HG03159 (cell line): ENCODE data around the gene DAB1.

Experiments used
- ATAC-seq: cut with Tn5 transposase; IDR thresholded peaks from one replicate; pipeline ENCODE4 v1.9.1; 2021; ENCODE audit warnings: mild to moderate bottlenecking, moderate library complexity; ENCODE audit not compliant: unreplicated experiment

The DAB1 gene

DNA sequence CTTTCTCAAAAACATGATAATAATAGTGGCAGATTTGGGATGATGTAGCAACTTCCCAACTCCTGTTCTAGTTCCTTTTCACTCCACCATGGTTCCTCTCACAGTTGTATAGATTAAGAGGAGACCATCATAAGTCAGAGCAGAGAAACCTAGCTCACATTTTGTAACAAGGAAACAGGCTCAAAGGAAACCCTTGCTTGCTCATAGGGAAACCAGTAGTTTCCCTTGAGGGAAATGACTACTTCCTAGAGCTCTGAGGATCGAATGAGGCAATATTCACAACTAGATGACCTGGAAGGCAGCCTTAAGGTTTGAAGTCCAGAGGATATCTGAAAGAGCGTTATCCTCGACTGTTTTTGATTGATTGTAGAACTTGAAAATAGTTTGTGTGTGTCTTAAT lies 382.0 kb downstream of the DAB1 start:
- no peak for ATAC-seq

DNA sequence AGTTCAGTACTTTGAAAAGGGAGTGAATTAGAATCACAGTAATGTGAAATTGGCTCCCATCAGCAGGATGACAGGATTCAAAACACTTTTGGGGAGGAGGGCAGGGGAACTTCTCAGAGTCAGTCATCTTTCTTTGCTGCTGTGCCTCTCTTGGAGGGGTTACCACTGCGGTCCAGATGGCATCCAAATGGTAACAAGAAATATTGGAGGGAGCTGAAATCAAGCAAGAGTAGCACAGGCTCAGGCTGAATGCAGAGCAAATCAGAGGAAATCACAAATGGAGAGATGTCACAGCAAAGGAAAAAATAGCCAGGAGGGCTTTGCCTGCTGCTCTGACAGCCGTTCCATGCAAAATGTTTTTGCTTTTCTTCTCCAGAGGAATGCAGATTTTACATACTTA lies 383.0 kb downstream of the DAB1 start:
- ATAC-seq: no peak

DNA sequence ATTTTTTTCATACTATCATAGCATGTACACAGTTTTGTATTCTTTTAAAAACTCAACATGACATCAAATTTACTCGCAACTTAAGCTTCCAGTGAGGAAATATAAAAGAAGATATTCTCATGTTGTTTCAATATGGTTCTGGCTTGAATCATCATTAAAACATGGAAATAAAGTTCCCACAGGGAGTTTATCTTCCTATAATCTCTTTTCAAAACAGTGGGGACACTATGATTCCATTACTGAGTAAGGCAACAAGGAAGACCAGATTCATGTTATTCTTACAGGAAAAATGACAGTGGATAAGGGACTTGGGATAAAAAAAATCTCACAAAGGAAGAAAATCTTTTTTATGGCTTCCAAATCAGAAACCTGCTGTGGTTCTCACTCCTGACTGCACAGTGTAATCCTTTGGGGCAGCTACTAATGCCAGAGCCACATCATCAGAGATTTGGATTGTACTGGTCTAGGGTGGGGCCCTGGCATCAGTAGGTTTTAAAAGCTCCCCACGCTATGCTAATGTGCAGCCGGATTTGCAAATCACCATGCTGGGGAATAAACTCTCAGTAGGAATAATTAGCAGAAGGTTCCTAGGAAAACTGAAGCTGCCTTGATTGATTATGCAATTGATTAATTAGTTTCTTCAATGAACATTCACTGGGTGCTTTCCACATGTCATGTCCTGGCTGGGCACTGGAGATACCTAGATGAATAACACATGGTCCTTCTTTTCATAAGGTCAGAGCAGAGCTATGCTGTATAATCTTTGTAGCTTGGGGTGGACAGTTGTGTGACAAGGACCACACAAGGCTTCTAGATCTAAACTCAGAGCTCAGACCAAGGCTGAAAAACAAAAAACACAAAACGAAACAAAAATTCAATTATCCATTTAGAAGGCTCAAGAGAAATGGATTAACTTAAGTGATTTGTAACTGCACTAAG lies 386.9 kb downstream of the DAB1 start:
- ATAC-seq: no peak

DNA sequence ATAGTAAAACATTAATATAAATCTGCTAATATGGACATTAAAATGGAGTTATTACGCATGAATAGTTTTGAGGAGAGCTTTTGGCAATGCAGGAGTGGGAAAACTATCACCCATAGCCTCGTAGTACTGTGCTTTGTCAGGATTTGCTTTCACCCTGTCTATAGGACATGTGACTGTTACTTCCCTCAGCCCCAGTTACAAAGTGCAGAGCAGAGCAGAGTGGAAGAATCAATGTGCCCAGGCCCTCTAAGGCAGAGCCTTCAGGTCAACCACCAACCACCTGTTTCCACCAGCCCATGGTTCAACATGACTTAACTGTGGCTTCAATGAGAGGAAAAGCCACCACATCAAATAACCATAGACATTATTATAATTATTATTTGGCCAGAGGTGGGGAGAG lies 389.1 kb downstream of the DAB1 start:
- ATAC-seq: no peak

DNA sequence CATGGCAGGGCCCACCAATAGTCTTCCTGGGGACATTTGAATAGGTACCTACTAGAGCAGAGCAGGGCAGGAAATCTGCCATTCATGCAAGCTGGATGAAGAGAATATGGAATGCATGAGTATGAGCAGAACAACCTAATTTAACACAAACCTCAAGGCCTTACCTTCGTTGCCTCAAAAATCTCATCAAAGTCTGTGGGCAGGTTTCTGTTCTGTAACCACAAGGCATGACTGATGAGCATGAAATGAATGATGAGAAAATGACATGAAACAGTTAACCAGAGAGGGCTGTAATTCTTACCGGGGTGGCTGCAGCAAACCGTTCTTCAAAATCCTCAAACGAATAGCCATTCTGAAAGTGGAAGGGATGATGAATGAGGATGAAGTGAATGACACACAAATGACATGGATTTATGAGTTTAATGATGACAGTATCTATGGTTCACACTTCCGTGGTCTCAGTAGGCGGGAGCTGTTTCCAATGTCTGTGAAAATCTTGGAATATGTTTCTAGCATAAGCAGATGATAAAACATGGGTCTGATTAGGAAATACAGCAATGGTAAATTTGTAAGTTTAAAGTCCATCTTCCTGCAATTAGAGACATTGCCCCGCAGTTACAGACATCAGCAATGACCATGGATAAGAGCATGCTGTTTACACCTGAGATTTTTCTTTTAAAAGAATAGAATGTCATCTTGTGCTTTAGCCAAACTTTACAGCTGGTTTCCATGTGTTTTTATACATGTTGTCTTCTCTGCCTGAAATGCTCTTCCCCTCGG lies 390.4 kb downstream of the DAB1 start:
- no peak for ATAC-seq

DNA sequence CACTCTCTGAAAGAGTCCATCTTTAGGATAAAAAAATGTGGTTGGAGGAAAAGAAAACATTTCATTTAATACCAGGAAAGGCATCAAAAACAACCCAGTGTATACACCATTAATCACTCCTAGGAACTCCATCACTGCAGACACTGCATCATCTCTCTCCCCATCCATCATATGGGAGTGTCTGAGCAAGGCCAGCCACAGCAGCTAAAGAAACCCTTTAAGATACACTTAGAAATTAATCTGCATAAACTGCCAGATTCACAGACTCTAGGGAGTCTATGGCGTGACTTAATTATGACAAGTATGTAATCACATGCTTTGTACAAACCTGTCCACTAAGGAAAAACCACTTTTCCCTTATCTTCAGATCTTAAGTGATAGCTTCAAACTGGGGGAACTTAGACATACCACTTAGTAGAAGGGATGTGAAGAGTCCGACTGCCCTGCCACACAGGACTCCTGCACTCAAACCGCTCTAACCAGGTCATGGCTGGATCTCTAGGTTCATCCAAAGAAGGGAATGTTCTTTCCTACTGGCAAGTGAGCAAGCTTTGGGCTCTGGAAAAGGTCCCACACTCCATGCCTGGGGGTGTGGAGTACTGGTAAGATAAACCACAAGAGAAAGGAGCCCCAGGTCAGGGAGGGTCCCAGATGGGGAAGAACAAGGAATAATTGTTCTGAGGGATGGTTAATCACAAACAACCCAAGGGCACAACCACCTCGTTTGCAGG lies 397.1 kb downstream of the DAB1 start:
- ATAC-seq: no peak

DNA sequence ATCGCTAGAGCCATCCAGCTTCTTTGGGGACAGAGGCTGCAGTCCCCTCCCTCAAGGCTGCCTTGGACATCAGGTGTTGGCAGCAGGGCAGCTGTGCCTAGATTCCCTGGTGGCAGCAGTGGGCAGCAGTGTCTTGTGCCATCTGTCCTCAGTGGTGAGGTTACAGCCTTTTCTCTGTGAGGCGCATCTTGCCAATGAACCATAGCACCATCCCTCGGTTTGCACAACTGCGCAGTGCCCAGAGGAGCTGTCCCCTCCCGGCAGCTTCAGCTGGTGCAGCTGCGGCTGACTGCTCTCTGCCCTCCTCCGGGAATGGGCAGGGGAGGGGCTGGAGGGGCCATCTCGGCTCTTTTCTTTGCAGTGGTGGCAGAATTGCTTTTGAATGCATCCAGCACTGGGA lies 399.0 kb downstream of the DAB1 start:
- no peak for ATAC-seq

DNA sequence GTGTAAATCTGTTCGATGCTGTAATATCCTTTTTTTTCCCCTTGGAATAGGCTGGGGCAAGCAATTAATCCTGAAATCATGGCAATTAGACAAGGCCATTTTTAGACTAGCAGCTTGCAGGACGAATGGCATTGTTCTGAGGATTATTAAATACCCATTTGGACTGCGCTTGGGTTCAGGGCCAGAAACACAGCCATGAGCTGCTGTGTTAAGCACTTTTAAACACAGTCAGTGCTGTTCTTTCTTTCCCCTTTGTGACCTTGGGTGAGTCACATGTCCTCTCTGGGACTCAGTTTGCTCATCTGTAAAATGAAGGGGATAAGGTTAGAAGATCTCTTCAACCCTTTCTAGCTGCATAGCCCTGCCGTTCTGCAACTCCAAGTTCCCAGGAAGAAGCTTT lies 399.4 kb downstream of the DAB1 start:
- ATAC-seq: no peak

DNA sequence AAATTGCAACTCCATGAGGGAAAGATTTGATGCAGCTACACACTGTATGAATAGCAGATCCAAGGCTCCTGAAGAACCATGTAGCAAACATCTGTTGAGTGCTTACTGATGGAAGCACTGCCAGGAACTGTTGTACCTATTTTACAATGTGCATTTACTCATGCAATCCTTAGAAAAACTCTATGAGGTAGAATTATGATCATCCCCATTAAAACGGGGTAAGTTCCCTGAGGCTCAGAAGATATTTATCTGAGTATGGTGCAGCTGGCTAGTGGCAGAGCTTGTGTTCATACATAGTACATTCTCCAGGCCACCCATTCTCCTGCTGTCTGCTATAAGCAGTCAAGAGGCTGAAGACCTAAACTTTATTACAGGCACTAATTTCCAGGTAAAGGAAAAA lies 403.6 kb downstream of the DAB1 start:
- ATAC-seq: no peak

DNA sequence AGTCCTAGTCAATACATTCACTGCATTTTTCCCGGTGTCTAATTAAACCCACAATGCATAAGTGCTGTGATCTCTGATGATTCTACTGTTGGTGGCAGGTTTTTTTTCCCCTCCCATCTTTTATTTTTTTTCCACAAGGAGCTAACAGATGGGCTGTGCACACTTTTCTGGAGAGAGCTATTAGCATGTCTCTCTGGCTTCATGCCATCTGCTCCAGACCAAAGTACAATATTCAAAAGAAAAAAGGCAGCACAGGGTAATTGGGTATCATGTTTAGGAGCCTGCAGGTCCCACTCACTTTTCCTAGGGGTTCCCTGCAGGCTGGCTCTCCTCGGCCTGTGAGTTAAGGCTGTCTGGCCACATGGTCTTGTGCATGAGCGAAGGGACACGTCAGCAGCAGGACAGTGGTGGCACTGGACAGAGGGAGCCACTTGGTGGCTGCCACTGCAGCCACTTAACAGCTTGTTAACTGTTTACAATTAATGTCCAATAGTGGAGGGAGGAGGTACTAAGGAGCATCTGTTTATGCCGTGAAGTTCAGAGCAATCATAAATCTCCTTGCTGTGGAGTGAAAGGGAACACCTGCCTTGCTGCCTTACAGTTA lies 404.5 kb downstream of the DAB1 start:
- no peak for ATAC-seq

DNA sequence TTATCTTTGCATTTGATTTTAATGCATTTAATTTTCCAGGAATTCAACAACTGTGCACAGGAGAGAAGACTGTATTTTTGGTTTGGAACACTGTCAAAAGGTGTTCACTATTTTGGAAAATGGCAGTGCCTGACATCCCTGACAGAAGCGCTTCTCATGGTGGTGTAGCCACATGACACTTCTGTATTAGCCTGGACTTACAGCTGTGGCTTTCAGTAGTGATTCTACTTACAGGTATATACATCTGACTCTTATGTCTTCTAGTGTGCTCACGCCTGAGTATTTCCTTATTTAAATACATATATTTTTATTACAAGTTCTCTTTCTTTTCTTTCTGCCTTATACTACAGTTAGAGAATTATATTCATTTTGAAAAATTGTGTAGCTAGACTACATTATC lies 405.7 kb downstream of the DAB1 start:
- no peak for ATAC-seq

DNA sequence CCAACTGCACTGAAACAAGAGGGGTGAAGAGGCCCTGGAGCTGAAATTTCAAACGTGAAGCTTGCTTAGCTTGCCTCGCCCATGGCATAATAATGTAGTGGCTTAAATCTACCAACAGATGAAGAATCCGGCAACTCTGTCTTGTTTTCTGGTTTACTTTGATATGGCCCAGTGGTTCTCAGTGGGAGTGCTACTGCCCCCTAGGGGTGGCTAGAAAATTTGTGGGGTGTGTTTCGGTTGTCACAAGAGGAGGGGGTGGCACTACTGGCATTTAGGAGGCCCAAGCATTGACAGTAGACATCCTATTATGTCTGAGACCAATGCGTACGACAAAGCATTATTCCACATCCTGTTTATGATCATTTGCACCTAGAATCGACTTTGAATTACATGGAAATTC lies 406.1 kb downstream of the DAB1 start:
- no peak for ATAC-seq

DNA sequence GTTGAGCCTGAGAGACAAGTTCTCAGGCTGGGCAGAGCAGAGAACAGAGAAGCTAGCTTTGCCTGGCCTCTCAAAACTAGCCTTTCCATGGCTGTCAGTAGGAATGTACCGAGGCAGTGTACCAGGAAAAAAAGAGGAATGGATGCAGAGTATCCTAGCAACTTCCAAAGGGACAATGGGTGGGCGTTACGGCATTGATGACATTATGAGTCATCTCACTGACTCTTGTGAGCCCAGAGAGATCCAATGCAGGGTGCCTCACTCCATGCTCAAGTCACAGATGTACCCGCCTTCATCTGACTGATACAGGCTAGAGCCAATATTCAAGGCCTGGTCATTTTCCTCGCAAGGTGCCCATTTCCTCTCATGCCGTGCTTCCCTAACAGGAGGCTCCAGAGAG lies 406.7 kb downstream of the DAB1 start:
- no peak for ATAC-seq

DNA sequence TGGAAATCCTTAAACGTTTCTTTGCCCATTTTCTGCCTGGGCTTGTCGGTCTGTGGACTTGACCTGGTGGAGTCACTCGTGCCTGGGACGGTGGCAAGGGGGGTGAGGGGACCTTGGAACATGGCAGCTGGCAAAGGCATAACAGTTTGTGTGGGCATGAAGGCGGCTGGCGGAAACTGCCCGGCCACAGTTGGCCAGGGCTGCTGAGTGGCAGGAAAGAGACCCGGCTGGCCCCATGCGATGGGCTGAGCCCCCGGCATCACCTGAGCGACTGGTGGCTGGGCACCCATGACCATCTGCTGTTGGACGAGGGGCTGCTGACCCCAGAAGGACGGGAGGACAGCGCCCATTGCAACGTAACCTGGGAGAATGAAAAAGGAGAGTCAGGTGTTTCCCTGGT lies 408.8 kb downstream of the DAB1 start:
- no peak for ATAC-seq

DNA sequence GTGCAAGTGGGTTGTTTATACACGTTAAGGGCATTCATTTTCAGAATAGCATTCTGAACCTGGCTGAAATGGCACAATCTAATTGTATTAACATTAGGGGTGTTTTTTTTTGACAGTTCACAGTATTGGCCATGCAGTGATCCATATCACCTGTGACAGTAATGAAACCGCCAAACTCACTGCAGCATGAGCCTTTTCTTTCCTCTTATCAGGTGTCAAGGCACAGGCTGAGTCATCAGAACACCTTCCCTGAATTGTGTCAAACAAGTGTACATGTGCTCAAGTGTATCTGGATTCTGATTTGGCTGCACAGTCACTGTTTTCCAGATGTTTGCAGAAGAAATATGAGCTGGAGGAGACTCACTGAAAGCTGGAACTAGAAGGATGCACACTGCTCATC lies 410.3 kb downstream of the DAB1 start:
- ATAC-seq: no peak

DNA sequence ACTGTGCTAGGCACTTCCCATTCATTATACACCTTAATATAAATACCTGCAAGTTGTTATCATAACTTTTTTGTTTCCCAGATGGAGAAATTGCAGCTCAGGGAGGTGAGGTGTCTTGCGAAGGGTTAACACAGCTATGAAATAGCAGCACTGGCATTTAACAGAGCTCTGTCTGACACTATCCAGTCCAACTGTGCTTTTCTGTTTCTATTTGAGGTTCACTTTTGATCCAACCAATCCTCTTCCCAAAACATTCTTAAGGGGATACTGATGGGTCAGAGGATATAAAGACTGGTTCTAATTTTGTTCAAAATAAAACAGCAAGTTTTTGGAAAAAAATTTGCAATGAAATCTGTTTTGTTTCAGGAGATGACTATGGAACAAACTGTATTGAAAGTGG lies 411.5 kb downstream of the DAB1 start:
- ATAC-seq: no peak

DNA sequence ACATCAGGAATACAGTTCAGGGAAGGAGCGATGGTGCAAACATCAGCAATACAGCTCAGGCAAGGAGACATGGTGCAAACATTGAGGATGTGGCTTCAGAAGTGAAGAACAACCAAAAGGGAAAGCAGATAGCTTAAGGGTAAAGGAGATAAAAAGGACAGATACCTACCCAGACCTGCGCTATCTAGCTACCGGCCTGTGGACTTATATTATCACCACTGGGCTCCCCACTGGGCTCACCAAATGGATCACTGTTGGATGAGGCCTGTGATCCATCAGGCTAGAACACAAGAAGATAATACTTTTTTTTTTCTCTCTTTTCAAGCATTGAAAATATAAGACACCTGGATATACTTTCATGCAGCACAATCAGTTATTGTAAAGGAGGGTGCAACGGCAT lies 413.3 kb downstream of the DAB1 start:
- ATAC-seq: no peak

DNA sequence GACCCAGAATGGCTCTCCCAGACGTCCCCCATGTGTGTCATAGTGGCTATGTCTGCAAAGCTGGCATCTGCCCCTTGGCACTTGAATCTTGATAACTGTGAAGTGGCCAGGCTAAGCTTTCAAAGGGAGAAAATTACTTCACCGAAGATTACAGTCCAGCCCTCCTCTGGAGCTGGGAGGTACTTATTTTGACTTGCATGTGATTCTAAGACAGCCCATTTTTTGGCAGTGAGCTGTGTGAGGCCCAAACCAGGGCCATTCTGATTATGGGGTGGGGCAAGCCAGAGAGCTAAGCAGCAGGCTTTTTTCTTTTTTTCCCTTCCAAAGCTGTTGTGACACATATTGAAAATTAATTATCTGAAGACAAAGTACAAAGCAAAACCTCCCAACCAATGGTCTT lies 415.9 kb downstream of the DAB1 start:
- no peak for ATAC-seq

DNA sequence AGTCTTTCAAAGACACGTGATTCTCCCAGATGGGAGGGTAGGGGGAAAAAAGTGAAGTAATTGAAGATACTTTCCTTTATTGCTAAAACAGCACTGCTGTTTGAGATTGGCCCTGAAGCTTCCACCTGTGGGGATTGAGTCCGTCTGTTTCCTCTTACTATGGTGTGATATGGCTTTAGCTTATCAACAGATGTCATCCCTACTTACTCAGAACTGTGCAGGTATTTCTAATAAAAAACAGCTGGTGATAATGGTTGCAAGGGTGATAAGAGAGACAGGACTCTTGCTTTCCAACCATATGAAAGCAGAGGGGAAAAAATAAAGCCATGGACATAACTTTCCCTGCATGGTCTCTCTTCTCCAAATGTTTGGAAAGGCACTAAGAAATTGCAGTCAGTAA lies 416.4 kb downstream of the DAB1 start:
- no peak for ATAC-seq

DNA sequence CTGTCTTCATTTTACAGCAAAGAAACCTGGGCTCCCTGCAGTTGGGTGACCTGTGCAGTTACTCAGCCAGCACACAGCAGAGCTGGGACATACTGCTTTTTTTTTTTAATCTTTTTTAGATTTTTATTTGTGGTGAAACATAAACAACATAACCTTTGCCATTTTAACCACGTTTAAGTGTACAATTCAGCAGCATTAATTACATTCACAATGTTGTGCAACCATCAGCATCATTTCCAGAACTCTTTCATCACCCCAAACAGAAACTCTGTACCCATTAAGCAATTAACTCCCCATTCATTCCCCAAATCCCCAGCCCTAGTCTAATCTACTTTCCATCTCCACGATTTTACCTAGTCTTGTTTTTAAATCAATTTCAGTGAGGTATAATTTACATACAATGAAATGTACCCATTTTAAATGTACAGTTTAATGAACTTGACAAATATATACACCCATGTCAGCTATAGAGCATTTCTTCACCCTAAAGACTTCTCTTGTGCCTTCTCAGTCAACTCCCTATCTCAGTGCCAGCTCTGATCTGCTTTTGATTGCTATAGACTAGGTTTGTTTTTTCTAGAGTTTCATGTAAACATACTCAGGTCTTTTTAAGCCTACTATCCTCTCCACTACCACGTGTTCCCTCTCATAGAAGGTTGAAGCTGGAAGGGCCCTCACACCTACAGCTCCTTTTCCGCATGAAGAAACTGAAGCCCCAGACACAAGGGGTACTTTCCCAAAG lies 420.3 kb downstream of the DAB1 start:
- no peak for ATAC-seq
